ENCODE data around the gene ANG.

DNA sequence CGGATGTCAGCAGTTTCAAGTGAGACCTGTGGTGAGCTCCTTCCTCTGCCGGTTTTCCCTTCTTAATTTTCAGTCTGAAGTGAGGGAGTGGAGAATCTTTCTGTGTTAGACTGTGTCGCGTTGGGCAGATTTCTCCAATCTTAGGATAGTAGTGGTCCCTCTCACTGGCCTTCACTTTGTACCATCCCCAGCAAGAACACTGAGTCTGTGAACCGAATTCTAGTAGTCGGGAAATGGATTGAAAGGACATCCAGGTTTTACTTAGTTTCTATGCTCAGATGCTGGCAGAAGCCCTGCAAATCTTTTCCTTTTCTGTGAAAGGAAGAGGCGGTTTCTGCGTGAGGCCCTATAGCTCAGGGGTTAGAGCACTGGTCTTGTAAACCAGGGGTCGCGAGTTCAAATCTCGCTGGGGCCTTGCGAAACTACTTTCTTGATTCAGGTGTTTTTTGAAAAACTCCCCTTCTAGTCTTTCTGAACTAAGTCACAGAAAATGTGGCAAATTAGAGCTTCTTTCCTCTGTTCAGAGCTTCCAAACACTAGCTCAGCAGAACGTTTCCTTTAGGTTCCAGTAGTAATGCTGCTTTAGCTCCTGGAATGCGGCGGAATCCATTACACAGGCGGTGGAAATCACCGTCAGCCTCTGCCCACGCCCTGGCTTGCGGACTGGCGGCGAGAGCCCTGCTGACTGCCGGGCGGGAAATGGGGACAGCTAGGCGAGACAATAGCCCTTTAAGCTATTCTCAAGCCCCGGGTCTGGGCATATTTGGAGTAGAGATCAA lies 7.0 kb upstream of the ANG start:
- TF ChIP-seq, protein P1, sequence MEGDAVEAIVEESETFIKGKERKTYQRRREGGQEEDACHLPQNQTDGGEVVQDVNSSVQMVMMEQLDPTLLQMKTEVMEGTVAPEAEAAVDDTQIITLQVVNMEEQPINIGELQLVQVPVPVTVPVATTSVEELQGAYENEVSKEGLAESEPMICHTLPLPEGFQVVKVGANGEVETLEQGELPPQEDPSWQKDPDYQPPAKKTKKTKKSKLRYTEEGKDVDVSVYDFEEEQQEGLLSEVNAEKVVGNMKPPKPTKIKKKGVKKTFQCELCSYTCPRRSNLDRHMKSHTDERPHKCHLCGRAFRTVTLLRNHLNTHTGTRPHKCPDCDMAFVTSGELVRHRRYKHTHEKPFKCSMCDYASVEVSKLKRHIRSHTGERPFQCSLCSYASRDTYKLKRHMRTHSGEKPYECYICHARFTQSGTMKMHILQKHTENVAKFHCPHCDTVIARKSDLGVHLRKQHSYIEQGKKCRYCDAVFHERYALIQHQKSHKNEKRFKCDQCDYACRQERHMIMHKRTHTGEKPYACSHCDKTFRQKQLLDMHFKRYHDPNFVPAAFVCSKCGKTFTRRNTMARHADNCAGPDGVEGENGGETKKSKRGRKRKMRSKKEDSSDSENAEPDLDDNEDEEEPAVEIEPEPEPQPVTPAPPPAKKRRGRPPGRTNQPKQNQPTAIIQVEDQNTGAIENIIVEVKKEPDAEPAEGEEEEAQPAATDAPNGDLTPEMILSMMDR (IDR thresholded peaks at IDR 0.05; ENCODE audit: low read depth, low read length) = no peak
- TF ChIP-seq EZH2phosphoT487 (IDR thresholded peaks at IDR 0.05; ENCODE audit: low read depth) = no peak
